PC-9 (cell line): ENCODE measurements around the gene COG3. TPM values are rescaled to one million over a fixed set of nuclear protein-coding genes. Genes with fewer than 3 reads are reported as not detected.

Experiments
- BruUV-seq: library from RNA; stranded (reverse); fragments of 400-500 nt; replicated peaks from 2 replicates; lab custom pipeline; 2021; lab: Mats Ljungman, UMichigan
- CTCF ChIA-PET: fragments of 300-600 bp; sonication (Branson Sonifier 250); formaldehyde crosslinking; loops from one replicate; lab custom pipeline; 2022; ENCODE audit warnings: antibody characterized with exemption; lab: Charles Lee
- POLR2A ChIA-PET: fragments of 300-600 bp; sonication (Branson Sonifier 250); formaldehyde crosslinking; loops from one replicate; lab custom pipeline; 2022; ENCODE audit warnings: antibody characterized with exemption; ENCODE audit not compliant: unreplicated experiment; lab: Charles Lee
- DNase-seq, 2 experiments: peaks; one replicate each; pipeline versions ENCODE4 v3.0.0 to v3.0.0-alpha.2; 2015 to 2022; ENCODE audit warnings: mixed read lengths in 1 of 2
- H2AFZ ChIP-seq: fragments of 200-600 bp; sonication (generic); 2 replicates; pipeline ENCODE4 v1.8.1; 2017; ENCODE audit warnings: antibody characterized with exemption
- H3F3A ChIP-seq: fragments of 200-600 bp; sonication (generic); 2 replicates; pipeline ENCODE4 v1.8.1; 2017; ENCODE audit warnings: antibody characterized with exemption, mild to moderate bottlenecking, low read depth; ENCODE audit not compliant: insufficient read depth
- H3K27ac ChIP-seq: fragments of 200-600 bp; sonication (generic); 2 replicates; pipeline ENCODE4 v1.6.1; 2016; ENCODE audit warnings: mixed run types
- H3K27me3 ChIP-seq: fragments of 200-600 bp; sonication (generic); 2 replicates; pipeline ENCODE4 v1.6.1; 2016; ENCODE audit warnings: low read depth, mixed run types; ENCODE audit not compliant: insufficient read depth
- H3K36me3 ChIP-seq: fragments of 200-600 bp; sonication (generic); 2 replicates; pipeline ENCODE4 v1.6.1; 2016; ENCODE audit warnings: low read depth, mixed run types
- H3K4me1 ChIP-seq: fragments of 200-600 bp; sonication (generic); replicated peaks from 2 replicates; pipeline ENCODE4 v1.6.1; 2016; ENCODE audit warnings: mixed run types; ENCODE audit not compliant: insufficient read depth
- H3K4me2 ChIP-seq: fragments of 200-600 bp; sonication (generic); 2 replicates; pipeline ENCODE4 v1.6.1; 2017; ENCODE audit warnings: mixed run types
- H3K4me3 ChIP-seq: fragments of 200-600 bp; sonication (generic); 2 replicates; pipeline ENCODE4 v1.6.1; 2016; ENCODE audit warnings: mixed run types
- H3K79me2 ChIP-seq: fragments of 200-600 bp; sonication (generic); 2 replicates; pipeline ENCODE4 v1.6.1; 2017; ENCODE audit warnings: low read depth, mixed run types
- H3K9me2 ChIP-seq: fragments of 200-600 bp; sonication (generic); 2 replicates; pipeline ENCODE4 v1.8.1; 2017; ENCODE audit warnings: mild to moderate bottlenecking; ENCODE audit not compliant: insufficient read depth
- H3K9me3 ChIP-seq: fragments of 200-600 bp; sonication (generic); 2 replicates; pipeline ENCODE4 v1.8.1; 2016; ENCODE audit warnings: low read depth; ENCODE audit not compliant: insufficient read depth
- H4K20me1 ChIP-seq: fragments of 200-600 bp; sonication (generic); 2 replicates; pipeline ENCODE4 v1.8.1; 2017; ENCODE audit not compliant: insufficient read depth
- EZH2 ChIP-seq: fragments of 200-600 bp; sonication (generic); IDR thresholded peaks from 2 replicates; pipeline ENCODE4 v1.8.0; 2017; ENCODE audit warnings: antibody characterized with exemption, low read depth
- intact Hi-C: fragments of 100-400 bp; cut with micrococcal nuclease; formaldehyde crosslinking; loops from one replicate; pipeline ENCODE4 v1.10.0; 2022; ENCODE audit not compliant: unreplicated experiment
- total RNA-seq: library from RNA; stranded (reverse); gene quantifications from 2 replicates; pipeline ENCODE4 v1.2.3, GENCODE V29; 2021
- TF ChIP-seq, protein P1 (sequence below): fragments of 200-600 bp; sonication (generic); conservative IDR thresholded peaks from 2 replicates; pipeline ENCODE4 v1.6.1; 2017; ENCODE audit warnings: mixed run types, antibody characterized with exemption, mild to moderate bottlenecking, moderate library complexity

COG3 gene
- total RNA-seq, 1 experiment from 2014 or later, result 22.3 TPM

DNA sequence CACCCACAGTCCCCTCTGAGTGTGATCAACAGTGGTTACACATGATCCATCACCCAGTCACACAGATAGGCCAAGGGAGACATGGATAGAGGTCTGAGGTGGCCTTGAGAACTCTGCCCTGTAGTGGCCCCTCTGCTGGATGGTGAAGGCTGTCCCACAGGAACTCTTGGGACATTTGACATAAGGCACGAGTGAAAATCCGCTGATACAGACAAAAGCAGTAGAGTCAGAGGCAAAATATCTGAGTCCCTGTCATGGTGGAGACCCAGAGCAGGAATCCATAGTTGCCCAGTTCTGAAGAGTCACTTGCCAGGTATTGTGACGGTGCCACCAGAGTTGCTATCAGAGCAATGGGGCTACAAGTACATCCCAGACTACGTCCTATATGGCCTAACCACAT is 27.8 kb upstream of the COG3 start:
- H4K20me1 ChIP-seq, result no peaks in the 10 kb centered on the region
- TF ChIP-seq, protein P1, sequence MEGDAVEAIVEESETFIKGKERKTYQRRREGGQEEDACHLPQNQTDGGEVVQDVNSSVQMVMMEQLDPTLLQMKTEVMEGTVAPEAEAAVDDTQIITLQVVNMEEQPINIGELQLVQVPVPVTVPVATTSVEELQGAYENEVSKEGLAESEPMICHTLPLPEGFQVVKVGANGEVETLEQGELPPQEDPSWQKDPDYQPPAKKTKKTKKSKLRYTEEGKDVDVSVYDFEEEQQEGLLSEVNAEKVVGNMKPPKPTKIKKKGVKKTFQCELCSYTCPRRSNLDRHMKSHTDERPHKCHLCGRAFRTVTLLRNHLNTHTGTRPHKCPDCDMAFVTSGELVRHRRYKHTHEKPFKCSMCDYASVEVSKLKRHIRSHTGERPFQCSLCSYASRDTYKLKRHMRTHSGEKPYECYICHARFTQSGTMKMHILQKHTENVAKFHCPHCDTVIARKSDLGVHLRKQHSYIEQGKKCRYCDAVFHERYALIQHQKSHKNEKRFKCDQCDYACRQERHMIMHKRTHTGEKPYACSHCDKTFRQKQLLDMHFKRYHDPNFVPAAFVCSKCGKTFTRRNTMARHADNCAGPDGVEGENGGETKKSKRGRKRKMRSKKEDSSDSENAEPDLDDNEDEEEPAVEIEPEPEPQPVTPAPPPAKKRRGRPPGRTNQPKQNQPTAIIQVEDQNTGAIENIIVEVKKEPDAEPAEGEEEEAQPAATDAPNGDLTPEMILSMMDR, result no peak
- TF ChIP-seq EZH2, result no peak
- no peak overlapping the region for H3K27ac ChIP-seq
- no peaks in the 10 kb centered on the region for H3K9me2 ChIP-seq
- no peaks in the 10 kb centered on the region for H3K9me3 ChIP-seq
- H3K36me3 ChIP-seq, result no peaks in the 10 kb centered on the region
- H3K4me2 ChIP-seq, result no peak overlapping the region
- peaks cover 7% of the 10 kb centered on the region; the same call in 1 of the 2 replicates for H3F3A ChIP-seq
- no peak overlapping the region for H2AFZ ChIP-seq
- no peak overlapping the region for H3K4me3 ChIP-seq
- no TSS peak for BruUV-seq
- intact Hi-C loops, result no loop called here
- ChIA-PET CTCF (no interaction called here), POLR2A (no interaction called here)
- DNase-seq, result no peak
- no peaks in the 10 kb centered on the region for H3K27me3 ChIP-seq
- no peaks in the 10 kb centered on the region; the same call in 1 of the 2 replicates for H3K4me1 ChIP-seq
- H3K79me2 ChIP-seq, result no peaks in the 10 kb centered on the region

DNA sequence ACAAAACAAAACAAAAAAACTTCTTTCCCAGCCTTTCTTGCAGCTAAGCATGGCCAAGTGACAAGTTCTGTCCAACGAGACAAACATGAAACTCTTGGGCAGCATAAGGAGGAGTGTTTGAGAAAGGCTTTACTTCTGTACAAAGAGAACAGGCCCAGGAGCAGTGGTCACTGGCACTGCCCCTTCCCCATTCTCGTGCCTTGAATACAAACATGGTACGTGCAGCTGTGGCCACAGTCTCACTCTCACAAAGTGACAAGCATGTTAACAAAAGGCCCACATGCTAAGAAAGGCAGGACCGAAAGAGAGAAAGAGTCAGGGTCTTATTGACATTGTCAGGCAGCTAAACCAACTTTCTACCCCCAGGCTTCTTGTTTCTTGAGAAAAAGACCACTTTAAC is 26.8 kb upstream of the COG3 start:
- Histone ChIP-seq H3K79me2 (no peaks in the 10 kb centered on the region), H3K27ac (no peak overlapping the region), H3K4me1 (no peaks in the 10 kb centered on the region; the same call in 1 of the 2 replicates), H3K36me3 (no peaks in the 10 kb centered on the region), H3K4me3 (no peak overlapping the region), H4K20me1 (no peaks in the 10 kb centered on the region), H3K9me3 (no peaks in the 10 kb centered on the region), H3K9me2 (no peaks in the 10 kb centered on the region), H3K27me3 (no peaks in the 10 kb centered on the region), H3F3A (peaks cover 8% of the 10 kb centered on the region; the same call in 1 of the 2 replicates), H2AFZ (no peak overlapping the region), H3K4me2 (no peak overlapping the region)
- intact Hi-C loops, result no loop called here
- CTCF ChIA-PET, result no interaction called here
- BruUV-seq, result no TSS peak
- no peak for DNase-seq
- POLR2A ChIA-PET, result no interaction called here
- TF ChIP-seq, protein P1, result no peak
- no peak for TF ChIP-seq EZH2

- POLR2A ChIA-PET, result no interaction called here
- CTCF ChIA-PET, result no interaction called here
- intact Hi-C loops, result no loop called here
- no peaks in the 10 kb centered on the region for H3K36me3 ChIP-seq
- BruUV-seq, result no TSS peak
- DNase-seq, result no peak
- H2AFZ ChIP-seq, result no peak overlapping the region
- no peaks in the 10 kb centered on the region for H3K27me3 ChIP-seq
- H3K9me3 ChIP-seq, result no peaks in the 10 kb centered on the region
- peaks cover 8% of the 10 kb centered on the region; the same call in 1 of the 2 replicates for H3F3A ChIP-seq
- H3K27ac ChIP-seq, result no peak overlapping the region
- no peak overlapping the region for H3K4me2 ChIP-seq
- TF ChIP-seq, protein P1, result no peak
- TF ChIP-seq EZH2, result no peak
- no peaks in the 10 kb centered on the region for H4K20me1 ChIP-seq
- H3K79me2 ChIP-seq, result no peaks in the 10 kb centered on the region
- no peak overlapping the region for H3K4me3 ChIP-seq
- H3K9me2 ChIP-seq, result no peaks in the 10 kb centered on the region
- H3K4me1 ChIP-seq, result no peaks in the 10 kb centered on the region; the same call in 1 of the 2 replicates
These were observed 25.7 kb upstream of the COG3 start for GRCh38 chr13:45439008-45439407.
